Amniotic epithelial cell (primary cell): ENCODE results near the gene DDX54.
A peak's percentile ranks its signal among the peaks of the same experiment; 100 is the strongest.

Source experiments
- DNase-seq: peaks from one replicate; pipeline ENCODE4 v3.0.0-alpha.2; 2010; ENCODE audit warnings: low read depth

DDX54 gene

GRCh38 chr12:113162102-113163029, 22.9 kb downstream of the DDX54 start:
- peak; percentile 39 for DNase-seq

DNA sequence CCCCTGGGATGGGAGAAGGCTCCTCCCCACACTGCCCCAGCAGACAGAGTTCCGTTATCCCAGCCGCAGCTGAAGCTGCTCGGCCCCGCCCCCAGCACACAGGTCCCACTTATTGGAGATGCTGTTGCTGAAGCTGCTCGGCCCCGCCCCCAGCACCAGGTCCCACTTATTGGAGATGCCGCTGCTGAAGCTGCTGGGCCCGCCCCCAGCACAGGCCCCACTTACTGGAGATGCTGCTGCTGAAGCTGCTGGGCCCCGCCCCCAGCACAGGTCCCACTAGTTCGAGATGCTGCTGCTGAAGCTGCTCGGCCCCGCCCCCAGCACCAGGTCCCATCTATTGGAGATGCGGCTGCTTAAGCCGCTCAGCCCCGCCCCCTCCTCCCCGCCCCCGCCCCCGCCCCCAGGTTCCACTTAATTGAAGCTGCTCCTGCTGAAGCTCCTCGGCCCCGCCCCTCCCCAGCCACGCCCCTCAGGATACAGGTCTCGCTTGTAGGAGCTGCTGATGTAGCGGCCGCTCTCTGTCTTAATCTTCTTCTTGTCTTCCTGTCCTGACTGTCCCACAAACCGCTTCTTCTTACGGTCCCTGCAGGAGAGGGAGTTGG, 23.8 kb downstream of the DDX54 start:
- DNase-seq = peak; percentile 21

DNA sequence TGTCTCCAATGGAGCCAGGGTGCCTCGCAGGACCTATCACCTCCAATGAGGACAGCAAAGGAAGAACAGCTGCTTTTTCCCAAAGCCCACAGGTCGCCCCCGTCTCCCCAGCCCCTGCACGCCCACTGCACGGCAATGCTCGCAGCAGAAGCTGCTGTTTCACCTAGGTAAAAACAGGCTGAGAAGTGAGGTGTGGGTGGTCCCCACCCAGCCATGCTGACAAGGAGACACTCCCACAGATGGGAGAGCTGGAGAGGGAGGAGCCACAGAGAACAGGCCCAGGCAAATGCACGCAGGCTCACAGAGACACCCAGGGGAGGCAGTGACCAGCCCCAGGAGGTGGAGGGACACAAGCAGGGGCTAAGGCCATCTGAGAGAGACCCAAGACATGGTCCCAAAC, 25.3 kb downstream of the DDX54 start:
- no peak for DNase-seq

GRCh38 chr12:113158439-113159203, 26.7 kb downstream of the DDX54 start:
- DNase-seq = no peak

- DNase-seq = no peak
Observed at GRCh38 chr12:113157218-113157859, 27.9 kb downstream of the DDX54 start.

DNA sequence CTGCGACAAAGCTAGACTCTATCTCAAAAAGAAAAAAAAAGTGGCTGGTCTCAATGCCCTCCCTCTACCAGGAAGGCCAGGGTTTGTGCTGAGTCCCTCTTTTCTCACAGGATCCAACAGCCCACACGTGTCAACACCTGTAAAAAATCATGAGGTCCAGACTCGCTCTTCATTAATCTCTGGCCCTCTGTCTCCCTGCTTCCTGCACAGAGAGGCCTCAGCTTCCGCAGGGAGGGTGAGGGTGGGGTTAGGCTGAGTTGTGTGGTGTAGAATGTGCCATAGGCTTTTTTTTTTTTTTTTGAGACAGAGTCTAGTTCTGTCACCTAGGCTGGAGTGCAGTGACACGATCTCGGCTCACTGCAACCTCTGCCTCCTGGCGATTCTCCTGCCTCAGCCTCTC, 29.6 kb downstream of the DDX54 start:
- DNase-seq = no peak

DNA sequence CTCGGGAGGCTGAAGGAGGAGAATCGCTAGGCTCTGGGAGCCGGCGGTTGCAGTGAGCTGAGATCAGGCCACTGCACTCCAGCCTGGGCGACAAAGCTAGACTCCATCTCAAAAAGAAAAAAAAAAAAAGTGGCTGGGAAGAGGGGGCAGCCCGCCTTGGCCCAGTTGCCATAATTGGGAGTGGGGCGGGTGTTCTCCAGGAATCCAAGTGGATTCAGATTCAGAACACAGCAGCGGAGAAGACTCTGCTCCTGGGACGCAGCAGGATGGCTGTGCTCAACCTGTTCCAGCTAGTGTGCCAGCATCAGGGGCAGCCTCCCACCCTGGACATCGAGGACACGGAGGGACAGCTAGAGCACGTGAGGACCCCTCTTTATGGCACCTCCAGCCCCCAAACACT, 30.2 kb downstream of the DDX54 start:
- no peak for DNase-seq

GRCh38 chr12:113154351-113154973, 30.8 kb downstream of the DDX54 start:
- no peak for DNase-seq

DNA sequence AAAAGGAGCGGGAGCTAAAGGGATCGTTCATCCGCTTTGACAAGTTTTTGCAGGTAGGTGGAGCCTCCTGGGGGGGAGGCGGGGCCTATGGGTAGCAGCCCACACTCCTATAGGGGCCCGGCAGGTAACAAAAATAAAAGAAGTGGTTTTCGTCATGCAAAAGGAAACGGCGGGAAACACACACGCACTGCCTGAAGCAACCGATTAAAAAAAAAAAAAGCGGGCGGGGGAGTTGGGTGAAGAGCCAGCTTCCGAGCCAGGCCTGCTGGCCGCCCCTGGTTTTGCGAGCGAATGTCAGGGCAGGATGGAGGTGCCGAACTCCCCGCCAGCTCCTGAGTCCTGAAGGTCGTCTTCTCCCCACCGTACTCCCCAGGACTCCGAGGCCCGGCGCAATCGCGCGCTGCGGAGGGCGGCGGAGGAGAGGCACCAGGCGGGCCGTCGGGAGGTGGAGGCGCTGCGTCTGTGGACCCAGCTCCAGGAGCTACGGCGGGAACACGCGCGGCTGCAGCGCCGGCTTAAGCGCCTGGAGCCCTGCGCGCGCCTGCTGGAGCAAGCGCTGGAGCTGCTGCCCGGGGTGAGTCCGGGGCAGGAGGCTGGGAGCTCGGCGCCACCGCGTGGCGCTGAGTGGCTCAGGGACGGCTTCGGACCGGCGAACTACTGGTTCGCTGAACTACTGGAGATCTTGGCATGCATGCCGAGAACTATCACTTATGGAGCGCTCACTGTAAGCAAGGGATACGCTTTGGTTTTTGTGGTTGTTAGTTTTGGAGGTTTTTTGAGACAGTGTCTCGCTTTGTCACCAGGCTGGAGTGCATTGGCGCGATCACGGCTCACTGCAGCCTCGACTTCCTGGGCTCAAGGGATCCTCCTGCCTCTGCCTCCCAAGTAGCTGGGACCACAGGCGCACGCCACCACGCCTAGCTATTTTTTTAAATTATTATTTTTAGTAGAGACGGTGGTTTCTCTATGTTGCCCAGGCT, 32.2 kb downstream of the DDX54 start:
- DNase-seq = peak; percentile 59

DNA sequence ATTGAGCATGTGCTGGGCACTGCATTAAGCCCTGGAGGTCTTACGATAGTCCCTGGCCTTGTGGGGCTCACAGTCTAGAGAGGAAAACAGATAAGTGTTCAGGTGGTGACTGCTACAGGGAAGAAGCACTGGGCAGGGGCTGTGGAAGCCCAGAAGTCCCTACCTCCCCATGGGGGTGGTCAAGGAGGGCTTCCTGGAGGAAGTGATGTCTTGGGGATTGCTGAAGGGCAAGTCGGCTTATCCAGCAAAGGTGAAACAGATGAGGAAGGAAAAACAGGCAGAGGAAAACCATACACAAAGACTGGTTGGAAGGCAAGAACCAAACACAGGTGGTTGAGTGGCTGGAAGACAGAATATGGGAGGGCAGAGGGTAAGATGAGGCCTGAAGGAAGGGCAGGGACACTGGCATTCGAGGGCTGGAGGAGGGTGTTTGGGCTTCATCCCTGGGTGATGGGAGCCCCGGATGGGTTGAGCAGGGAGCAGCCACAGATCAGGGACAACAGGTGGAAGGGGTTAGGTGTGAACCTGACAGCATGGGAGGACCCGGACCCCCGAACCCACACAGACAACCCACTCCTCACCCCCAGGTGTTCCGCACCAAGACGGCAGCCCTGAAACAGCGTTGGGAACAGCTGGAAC, 33.0 kb downstream of the DDX54 start:
- DNase-seq = no peak

- no peak for DNase-seq
Observed at GRCh38 chr12:113151655-113152054, 33.6 kb downstream of the DDX54 start.

GRCh38 chr12:113149361-113150150, 35.7 kb downstream of the DDX54 start, which contains the start of gene CFAP73:
CFAP73 (plus strand) TSS chr12:113149724; CDS start chr12:113149858, 134 bp downstream.
- peak; percentile 83 for DNase-seq

GRCh38 chr12:113146999-113147398, 38.3 kb downstream of the DDX54 start:
- DNase-seq = no peak

DNA sequence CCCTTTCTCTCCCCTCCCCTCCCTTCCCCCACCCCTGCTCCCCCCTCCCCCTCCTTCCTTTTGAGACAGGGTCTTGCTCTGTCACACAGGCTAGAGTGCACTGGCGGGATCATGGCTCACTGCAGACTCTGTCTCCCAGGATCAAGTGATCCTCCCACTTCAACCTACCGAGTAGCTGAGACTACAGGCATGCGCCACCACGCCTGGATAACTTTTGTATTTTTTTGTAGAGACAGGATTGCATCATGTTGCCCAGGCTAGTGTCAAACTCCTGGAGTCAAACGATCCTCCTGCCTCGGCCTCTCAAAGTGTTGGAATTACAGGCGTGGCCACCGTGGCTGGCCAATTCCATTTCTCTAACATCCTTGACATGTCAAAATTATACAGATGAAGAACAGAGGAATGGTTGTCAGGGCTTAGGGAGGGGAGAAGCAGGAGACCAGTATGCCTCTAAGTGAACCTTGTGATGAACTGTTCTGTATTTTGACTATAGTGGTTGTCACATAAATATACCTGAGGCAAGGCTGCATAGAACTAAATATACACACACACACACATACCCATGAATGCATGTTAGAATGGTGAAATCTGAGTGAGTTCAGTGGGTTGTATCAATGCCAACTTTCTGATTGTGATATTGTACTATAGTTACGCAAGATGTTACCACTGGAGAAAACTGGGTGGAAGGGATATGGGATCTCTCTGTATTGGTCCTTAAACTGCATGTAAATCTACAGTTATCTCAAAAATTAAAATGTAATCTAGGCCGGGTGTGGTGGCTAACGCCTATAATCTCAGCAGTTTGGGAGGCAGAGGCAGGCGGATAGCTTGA, 39.3 kb downstream of the DDX54 start:
- DNase-seq = peak; percentile 74

GRCh38 chr12:113144806-113145205, 40.5 kb downstream of the DDX54 start:
- no peak for DNase-seq

DNA sequence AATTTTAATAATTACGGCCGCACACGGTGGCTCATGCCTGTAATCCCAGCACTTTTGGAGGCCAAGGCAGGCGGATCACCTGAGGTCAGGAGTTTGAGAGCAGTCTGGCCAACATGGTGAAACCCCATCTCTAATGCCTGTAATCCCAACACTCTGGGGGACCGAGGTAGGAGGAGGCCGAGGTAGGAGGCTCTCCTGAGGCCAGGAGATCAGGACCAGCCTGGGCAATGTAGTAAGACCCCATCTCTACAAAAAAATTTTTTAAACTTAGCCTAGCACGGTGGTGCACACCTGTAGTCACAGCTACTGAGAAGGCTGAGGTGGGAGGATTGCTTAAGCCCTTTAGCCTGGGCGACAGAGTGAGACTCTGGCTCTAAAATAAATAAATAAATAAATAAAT, 41.3 kb downstream of the DDX54 start:
- no peak for DNase-seq

- DNase-seq = no peak
Observed at GRCh38 chr12:113142886-113143332, 42.4 kb downstream of the DDX54 start.
